ENCODE results near the gene DNAH2. TPM values are rescaled to one million over a fixed set of nuclear protein-coding genes. Genes with fewer than 3 reads are reported as not detected.
A peak's percentile ranks its signal among the peaks of the same experiment; 100 is the strongest.
"Not testable (repeated sequence)": the region's sequence is repeated elsewhere in the genome, so short reads cannot be mapped to it uniquely, and the experiment has no call there.

DNAH2 gene
- total and polyA plus RNA-seq, 11 donors = 0.02 to 0.56 (median 0.05) TPM; not detected in 4

GRCh38 chr17:7803981-7804380, 86.4 kb downstream of the DNAH2 start:
- 34 to 59% (median 51%) methylated on average over 13 of the region's 13 CpGs for WGBS, 4 donors
- no peaks in the 10 kb centered on the region for H3K36me3 ChIP-seq
- DNase-seq = no peak

GRCh38 chr17:7806587-7806986, 89.0 kb downstream of the DNAH2 start:
- ATAC-seq = no peak
- 85 to 91% (median 86%) methylated on average over 6 of the region's 6 CpGs for WGBS, 4 donors

More at GRCh38 chr17:7803981-7804380, 86.4 kb downstream of the DNAH2 start:
- H3K4me1 ChIP-seq = no peaks in the 10 kb centered on the region
- TF ChIP-seq CTCF (IDR thresholded peaks at IDR 0.05) (no peak), POLR2A (IDR thresholded peaks at IDR 0.05) (no peak)
- intact Hi-C loops (cut with DNase I) = no loop called here
- no peaks in the 10 kb centered on the region for H3K9me3 ChIP-seq
- H3K4me3 ChIP-seq = no peak overlapping the region
- H3K27ac ChIP-seq = no peak overlapping the region
- peaks cover 0 to 5% (median 0%) of the 10 kb centered on the region in 9 donors for H3K27me3 ChIP-seq
- ATAC-seq = peak in 1 of 4 donors; percentile 20

GRCh38 chr17:7807206-7807605, 89.7 kb downstream of the DNAH2 start:
- Histone ChIP-seq H3K27ac (no peak overlapping the region), H3K27me3 (peaks cover 0 to 5% (median 0%) of the 10 kb centered on the region in 9 donors), H3K4me1 (no peaks in the 10 kb centered on the region), H3K4me3 (no peak overlapping the region), H3K36me3 (no peaks in the 10 kb centered on the region), H3K9me3 (no peaks in the 10 kb centered on the region)
- DNase-seq (no peak), ATAC-seq (no peak)
- intact Hi-C loops (cut with DNase I) = no loop called here
- WGBS, 4 donors = 86 to 89% (median 88%) methylated on average over 12 to 21 of the region's 21 CpGs
- no peak for TF ChIP-seq POLR2A (IDR thresholded peaks at IDR 0.05)
- no peak for TF ChIP-seq CTCF (IDR thresholded peaks at IDR 0.05)

More at GRCh38 chr17:7806587-7806986, 89.0 kb downstream of the DNAH2 start:
- DNase-seq = no peak
- peaks cover 0 to 5% (median 0%) of the 10 kb centered on the region in 9 donors for H3K27me3 ChIP-seq
- H3K27ac ChIP-seq = no peak overlapping the region
- no peak for TF ChIP-seq POLR2A (IDR thresholded peaks at IDR 0.05)
- TF ChIP-seq CTCF (IDR thresholded peaks at IDR 0.05) = no peak
- H3K4me3 ChIP-seq = no peak overlapping the region
- intact Hi-C loops (cut with DNase I) = no loop called here
- no peaks in the 10 kb centered on the region for H3K9me3 ChIP-seq
- H3K36me3 ChIP-seq = no peaks in the 10 kb centered on the region
- no peaks in the 10 kb centered on the region for H3K4me1 ChIP-seq

GRCh38 chr17:7809086-7809790, 91.7 kb downstream of the DNAH2 start:
- Histone ChIP-seq H3K4me3 (no peak overlapping the region), H3K36me3 (no peaks in the 10 kb centered on the region), H3K27me3 (peaks cover 0 to 5% (median 0%) of the 10 kb centered on the region in 9 donors), H3K27ac (no peak overlapping the region), H3K4me1 (no peaks in the 10 kb centered on the region), H3K9me3 (no peaks in the 10 kb centered on the region)
- DNase-seq (no peak), ATAC-seq (no peak)
- 73 to 79% (median 75%) methylated on average over 11 of the region's 11 CpGs for WGBS, 4 donors
- no peak for TF ChIP-seq POLR2A (IDR thresholded peaks at IDR 0.05)
- TF ChIP-seq CTCF (IDR thresholded peaks at IDR 0.05) = no peak
- intact Hi-C loops (cut with DNase I) = no loop called here

- not testable (repeated sequence) for ATAC-seq, DNase-seq, H3K4me1 ChIP-seq, H3K4me3 ChIP-seq, H3K27ac ChIP-seq, H3K9me3 ChIP-seq, H3K36me3 ChIP-seq, H3K27me3 ChIP-seq
- WGBS, 4 donors = 69 to 82% (median 76%) methylated on average over 9 of the region's 9 CpGs
- intact Hi-C loops (cut with DNase I) = loop anchor here in 2 of 10 donors (10.0 kb wide), 2 partner anchors 65 to 225 kb away; partner anchors contain the start of gene ALOX15B (in 1 of the 2)
These were observed 92.3 kb downstream of the DNAH2 start for GRCh38 chr17:7809791-7810343.
